Sigmoid colon (tissue), 7 donors: ENCODE results near the gene NKD2. TPM values are rescaled to one million over a fixed set of nuclear protein-coding genes. Genes with fewer than 3 reads are reported as not detected.

Experiments
- DNase-seq: peaks from one replicate; pipeline ENCODE4 v3.0.0-alpha.2; 2019
- H3K27ac ChIP-seq, 4 donors: fragments of 200-600 bp; sonication (generic); one replicate each; pipeline ENCODE4 v1.5.1; 2016 to 2019; ENCODE audit warnings: mild to moderate bottlenecking in 1 of 4
- H3K27me3 ChIP-seq, 3 donors: fragments of 200-600 bp; sonication (generic); one replicate each; pipeline ENCODE4 v1.5.1; 2019; ENCODE audit warnings: mild to moderate bottlenecking in 1 of 3
- H3K36me3 ChIP-seq, 4 donors: fragments of 200-600 bp; sonication (generic); one replicate each; pipeline ENCODE4 v1.5.1; 2016 to 2019
- H3K4me1 ChIP-seq, 4 donors: fragments of 200-600 bp; sonication (generic); one replicate each; pipeline ENCODE4 v1.5.1; 2017 to 2019
- H3K4me3 ChIP-seq, 4 donors: fragments of 200-600 bp; sonication (generic); one replicate each; pipeline ENCODE4 v1.5.1; 2017 to 2019; ENCODE audit warnings: mild to moderate bottlenecking in 2 of 4, moderate library complexity in 1 of 4
- H3K9me3 ChIP-seq, 4 donors: fragments of 200-600 bp in 3 of 4; sonication (generic) in 3 of 4; one replicate each; pipeline versions ENCODE4 v1.5.1 to v1.6.1; 2013 to 2019
- EP300 ChIP-seq, 4 donors: sonication (generic); formaldehyde crosslinking; IDR thresholded peaks; one replicate each; pipeline ENCODE4 v1.6.1; 2017; ENCODE audit warnings: antibody characterized with exemption in 4 of 4
- POLR2A ChIP-seq, 2 donors: fragments of 450-650 bp; IDR thresholded peaks; one replicate each; pipeline ENCODE4 v1.6.1; 2016; ENCODE audit warnings: antibody characterized with exemption in 2 of 2, mild to moderate bottlenecking in 2 of 2, moderate library complexity in 2 of 2
- POLR2AphosphoS5 ChIP-seq, 4 donors: sonication (generic); formaldehyde crosslinking; IDR thresholded peaks; one replicate each; pipeline ENCODE4 v1.6.1; 2017; ENCODE audit warnings: antibody characterized with exemption in 4 of 4
- WGBS, 2 donors: extraction: QIAGEN DNeasy Blood & Tissue Kit; methylation state at CpG; one replicate each; pipeline ENCODE4 v1.1.7; 2013; 5-methylcytosine and 5-hydroxymethylcytosine counted together
- intact Hi-C: fragments of 100-400 bp; cut with DNase I; formaldehyde crosslinking; loops from one replicate; pipeline ENCODE4 v1.15.1; 2023
- polyA plus RNA-seq, 3 donors: library from polyadenylated mRNA; stranded (reverse); fragments of 200-250 nt; gene quantifications; one replicate each; pipeline ENCODE4 v1.2.3, GENCODE V29; 2013
- total RNA-seq, 4 donors: library from RNA; depleted of rRNA; stranded (reverse); fragments of >200 nt; gene quantifications; one replicate each; pipeline ENCODE4 v1.1.0, GENCODE V29; 2016
- TF ChIP-seq, protein P1 (sequence below), 4 experiments: fragments of 450-650 bp in 3 of 4; fragments of 200-600 bp in 1 of 4; IDR thresholded peaks; one replicate each; pipeline ENCODE4 v1.5.1; 2016 to 2019; ENCODE audit warnings: antibody characterized with exemption in 4 of 4, mild to moderate bottlenecking in 3 of 4, moderate library complexity in 2 of 4
- donor health status: healthy with polysubstance abuse.
- donor health status: Bipolar disorder and iron deficiency.
- donor health status: healthy.

The NKD2 gene
- total and polyA plus RNA-seq, 7 donors, result 0.60 to 4.4 (median 1.8) TPM

DNA sequence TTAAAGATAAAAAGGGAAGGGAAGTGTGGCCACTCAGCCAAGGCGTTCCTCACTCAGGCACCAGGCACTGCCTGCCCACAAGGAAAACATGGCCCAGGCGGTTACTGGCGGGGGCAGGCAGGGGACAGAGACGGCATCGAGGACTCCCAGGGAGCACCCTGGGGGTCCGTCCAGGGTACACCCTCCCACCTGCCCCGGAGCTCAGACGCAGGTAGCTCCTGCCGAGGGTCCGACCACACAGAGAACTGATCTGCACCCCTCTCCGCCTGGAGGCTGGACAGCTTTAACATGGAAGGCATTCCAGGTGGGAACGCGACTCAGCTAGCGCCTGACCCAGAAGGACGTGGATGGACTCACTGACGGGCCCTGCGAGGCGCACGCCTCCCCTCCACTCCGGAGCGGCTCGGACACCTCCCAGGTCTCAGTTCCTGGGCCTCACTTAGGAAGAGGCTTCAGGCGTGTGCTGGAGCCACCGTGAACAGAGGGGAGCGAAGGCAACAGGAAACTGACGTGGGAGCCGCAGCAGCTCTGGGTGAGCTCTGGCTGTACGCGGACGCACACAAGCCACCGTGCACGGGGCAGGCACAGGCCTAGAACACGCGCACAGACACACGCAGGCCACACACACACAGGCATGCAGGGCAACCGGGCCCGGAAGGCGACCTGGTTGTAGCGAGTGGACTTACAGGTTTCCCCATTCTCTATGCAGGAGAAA lies 47.5 kb downstream of the NKD2 start:
- Histone ChIP-seq H3K36me3 (peaks cover 0 to 97% (median 32%) of the 10 kb centered on the region in 4 donors), H3K4me3 (no peak overlapping the region), H3K4me1 (no peaks in the 10 kb centered on the region), H3K27ac (no peak overlapping the region), H3K27me3 (no peaks in the 10 kb centered on the region), H3K9me3 (no peaks in the 10 kb centered on the region)
- 92 to 93% methylated on average over 39 of the region's 39 CpGs for WGBS, 2 donors
- intact Hi-C loops, result no loop called here
- DNase-seq, result no peak
- TF ChIP-seq EP300 (IDR thresholded peaks at IDR 0.05) (no peak), POLR2AphosphoS5 (IDR thresholded peaks at IDR 0.05) (no peak), POLR2A (IDR thresholded peaks at IDR 0.05) (no peak)

DNA sequence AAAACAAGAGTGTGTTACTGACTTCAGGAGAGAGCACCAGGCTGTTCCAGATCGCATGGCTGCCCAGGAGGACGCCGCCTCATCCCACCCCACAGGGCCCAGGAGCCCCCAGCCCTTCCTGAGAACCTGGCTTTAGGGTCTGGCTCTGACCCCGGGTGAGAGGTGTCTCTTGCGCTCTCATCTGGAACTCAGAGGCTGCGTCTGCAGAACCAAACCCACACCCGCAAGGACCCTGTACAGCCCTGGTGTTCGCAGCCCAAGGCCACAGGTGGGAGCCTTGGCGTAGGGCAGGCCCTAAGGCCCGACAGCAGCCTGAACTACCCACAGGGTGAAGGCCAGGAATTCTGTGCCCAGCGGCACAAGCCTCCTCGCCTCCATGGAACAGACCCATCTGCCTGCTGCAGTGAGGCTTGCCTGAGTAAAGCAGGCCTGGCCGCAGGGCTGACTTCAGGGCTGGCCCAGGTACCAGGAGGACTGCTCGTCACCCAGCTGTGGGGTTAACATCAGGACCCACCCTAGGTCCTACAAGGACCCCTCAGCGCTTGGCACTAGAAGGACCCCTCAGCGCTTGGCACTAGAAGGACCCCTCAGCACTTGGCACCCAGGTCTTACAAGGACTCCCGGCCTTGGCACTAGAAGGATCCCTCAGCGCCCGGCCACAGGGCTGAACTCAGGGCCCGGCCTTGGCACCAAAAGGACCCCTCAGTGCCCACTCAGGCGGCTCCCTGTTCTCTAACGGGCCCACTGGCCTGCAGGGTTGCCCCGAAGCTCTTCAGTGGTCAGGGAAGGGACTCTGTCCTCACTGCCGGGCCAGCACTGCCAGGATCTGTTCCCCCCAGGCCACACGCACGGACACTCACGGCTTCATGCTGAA lies 48.2 kb downstream of the NKD2 start:
- H3K27ac ChIP-seq, result no peak overlapping the region
- TF ChIP-seq, protein P1, sequence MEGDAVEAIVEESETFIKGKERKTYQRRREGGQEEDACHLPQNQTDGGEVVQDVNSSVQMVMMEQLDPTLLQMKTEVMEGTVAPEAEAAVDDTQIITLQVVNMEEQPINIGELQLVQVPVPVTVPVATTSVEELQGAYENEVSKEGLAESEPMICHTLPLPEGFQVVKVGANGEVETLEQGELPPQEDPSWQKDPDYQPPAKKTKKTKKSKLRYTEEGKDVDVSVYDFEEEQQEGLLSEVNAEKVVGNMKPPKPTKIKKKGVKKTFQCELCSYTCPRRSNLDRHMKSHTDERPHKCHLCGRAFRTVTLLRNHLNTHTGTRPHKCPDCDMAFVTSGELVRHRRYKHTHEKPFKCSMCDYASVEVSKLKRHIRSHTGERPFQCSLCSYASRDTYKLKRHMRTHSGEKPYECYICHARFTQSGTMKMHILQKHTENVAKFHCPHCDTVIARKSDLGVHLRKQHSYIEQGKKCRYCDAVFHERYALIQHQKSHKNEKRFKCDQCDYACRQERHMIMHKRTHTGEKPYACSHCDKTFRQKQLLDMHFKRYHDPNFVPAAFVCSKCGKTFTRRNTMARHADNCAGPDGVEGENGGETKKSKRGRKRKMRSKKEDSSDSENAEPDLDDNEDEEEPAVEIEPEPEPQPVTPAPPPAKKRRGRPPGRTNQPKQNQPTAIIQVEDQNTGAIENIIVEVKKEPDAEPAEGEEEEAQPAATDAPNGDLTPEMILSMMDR (IDR thresholded peaks at IDR 0.05), result no peak
- no peak for TF ChIP-seq EP300 (IDR thresholded peaks at IDR 0.05)
- TF ChIP-seq POLR2AphosphoS5 (IDR thresholded peaks at IDR 0.05), result no peak
- TF ChIP-seq POLR2A (IDR thresholded peaks at IDR 0.05), result no peak
- no peaks in the 10 kb centered on the region for H3K4me1 ChIP-seq
- no peak overlapping the region for H3K4me3 ChIP-seq
- H3K27me3 ChIP-seq, result no peaks in the 10 kb centered on the region
- no peak for DNase-seq
- H3K9me3 ChIP-seq, result no peaks in the 10 kb centered on the region
- 94 to 96% methylated on average over 27 of the region's 27 CpGs for WGBS, 2 donors
- intact Hi-C loops, result no loop called here
- peaks cover 0 to 89% (median 30%) of the 10 kb centered on the region in 4 donors for H3K36me3 ChIP-seq

DNA sequence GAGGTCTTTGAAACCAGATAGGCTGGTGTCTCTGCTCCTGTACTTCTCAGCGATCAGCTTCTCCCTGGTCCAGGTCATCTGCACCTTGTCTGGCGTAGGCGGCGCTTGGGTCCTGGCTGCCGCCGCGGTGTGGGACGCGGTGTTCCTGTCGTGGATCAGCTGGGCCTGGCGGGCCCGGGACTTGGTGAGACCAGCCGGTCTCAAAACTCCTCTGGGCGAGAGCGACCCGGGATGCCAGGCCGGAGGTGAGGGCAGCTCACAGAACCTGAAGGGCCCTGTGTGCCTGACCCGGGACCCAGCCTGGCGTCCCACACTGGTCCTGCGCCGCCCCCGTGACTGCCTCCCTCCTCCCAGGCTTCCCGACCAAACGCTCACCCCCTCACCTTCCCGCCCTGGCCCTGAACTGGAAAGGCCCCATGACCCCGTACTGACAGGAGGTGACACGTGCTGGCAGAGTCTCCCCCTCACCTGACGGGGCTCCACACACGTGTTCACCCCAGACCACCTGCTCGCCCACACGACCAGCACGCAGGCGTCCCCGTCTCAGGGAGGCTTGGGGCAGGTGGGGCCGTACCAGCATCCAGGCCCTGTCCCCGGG lies 49.0 kb downstream of the NKD2 start:
- Histone ChIP-seq H3K4me1 (no peaks in the 10 kb centered on the region), H3K27me3 (no peaks in the 10 kb centered on the region), H3K27ac (no peak overlapping the region), H3K4me3 (no peak overlapping the region), H3K9me3 (no peaks in the 10 kb centered on the region), H3K36me3 (peaks cover 0 to 84% (median 31%) of the 10 kb centered on the region in 4 donors)
- 86 to 91% methylated on average over 35 to 36 of the region's 36 CpGs for WGBS, 2 donors
- no peak for DNase-seq
- intact Hi-C loops, result no loop called here
- TF ChIP-seq, protein P1 (IDR thresholded peaks at IDR 0.05), result no peak
- TF ChIP-seq EP300 (IDR thresholded peaks at IDR 0.05), result no peak
- no peak for TF ChIP-seq POLR2AphosphoS5 (IDR thresholded peaks at IDR 0.05)
- no peak for TF ChIP-seq POLR2A (IDR thresholded peaks at IDR 0.05)

DNA sequence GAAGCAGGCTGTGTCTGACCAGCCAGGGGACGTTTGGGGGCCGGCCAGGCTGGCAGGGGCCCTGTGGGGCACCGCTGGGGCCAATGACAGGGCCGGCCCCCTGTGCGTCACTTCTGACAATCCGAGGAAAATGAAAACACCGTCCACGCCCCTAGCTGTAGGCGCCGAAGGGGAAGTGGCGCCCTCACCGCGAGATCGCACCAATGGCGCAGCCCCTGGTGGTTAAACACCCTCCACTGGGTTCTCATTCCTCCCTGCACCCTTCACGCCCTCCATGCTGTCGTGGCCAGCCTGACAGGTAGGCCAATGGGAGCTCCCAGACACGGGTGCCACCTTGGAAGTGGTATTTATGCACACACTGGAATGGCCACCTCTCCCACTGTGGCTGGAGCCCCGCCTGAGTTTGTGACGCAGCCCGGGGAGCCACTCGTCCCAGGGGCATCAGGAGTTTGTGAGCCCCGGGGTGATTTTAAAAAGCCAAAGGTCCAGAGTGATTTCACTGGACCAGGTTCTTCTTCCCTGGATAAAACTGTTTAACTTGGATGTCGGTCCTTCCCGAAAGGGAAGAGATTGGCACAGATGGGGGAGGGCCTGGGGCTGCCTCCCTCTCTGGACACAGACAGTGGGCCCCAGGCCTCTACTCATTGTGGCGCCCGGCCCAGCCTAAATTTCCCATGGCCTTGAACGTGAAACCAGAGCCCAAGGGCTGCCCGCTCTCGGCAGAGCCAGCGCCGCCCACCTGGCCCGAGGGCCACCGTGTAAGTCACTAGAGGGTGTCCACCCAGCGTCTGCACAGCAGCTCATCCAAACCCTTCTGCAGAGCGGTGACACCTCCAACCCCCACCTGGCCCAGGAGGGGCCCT lies 49.7 kb downstream of the NKD2 start:
- no peak overlapping the region for H3K27ac ChIP-seq
- DNase-seq, result no peak
- H3K27me3 ChIP-seq, result no peaks in the 10 kb centered on the region
- peaks cover 0 to 84% (median 34%) of the 10 kb centered on the region in 4 donors for H3K36me3 ChIP-seq
- intact Hi-C loops, result no loop called here
- no peak overlapping the region for H3K4me3 ChIP-seq
- H3K9me3 ChIP-seq, result no peaks in the 10 kb centered on the region
- 92 to 94% methylated on average over 36 of the region's 36 CpGs for WGBS, 2 donors
- TF ChIP-seq EP300 (IDR thresholded peaks at IDR 0.05), result no peak
- no peak for TF ChIP-seq POLR2A (IDR thresholded peaks at IDR 0.05)
- no peak for TF ChIP-seq POLR2AphosphoS5 (IDR thresholded peaks at IDR 0.05)
- TF ChIP-seq, protein P1 (IDR thresholded peaks at IDR 0.05), result no peak
- H3K4me1 ChIP-seq, result no peaks in the 10 kb centered on the region
